ENCODE results near the gene C1QTNF1.
A peak's percentile ranks its signal among the peaks of the same experiment; 100 is the strongest.

The C1QTNF1 gene

GRCh38 chr17:79041041-79041570, 17.1 kb downstream of the C1QTNF1 start:
- no peak for DNase-seq (ENCODE audit: low spot score)

DNA sequence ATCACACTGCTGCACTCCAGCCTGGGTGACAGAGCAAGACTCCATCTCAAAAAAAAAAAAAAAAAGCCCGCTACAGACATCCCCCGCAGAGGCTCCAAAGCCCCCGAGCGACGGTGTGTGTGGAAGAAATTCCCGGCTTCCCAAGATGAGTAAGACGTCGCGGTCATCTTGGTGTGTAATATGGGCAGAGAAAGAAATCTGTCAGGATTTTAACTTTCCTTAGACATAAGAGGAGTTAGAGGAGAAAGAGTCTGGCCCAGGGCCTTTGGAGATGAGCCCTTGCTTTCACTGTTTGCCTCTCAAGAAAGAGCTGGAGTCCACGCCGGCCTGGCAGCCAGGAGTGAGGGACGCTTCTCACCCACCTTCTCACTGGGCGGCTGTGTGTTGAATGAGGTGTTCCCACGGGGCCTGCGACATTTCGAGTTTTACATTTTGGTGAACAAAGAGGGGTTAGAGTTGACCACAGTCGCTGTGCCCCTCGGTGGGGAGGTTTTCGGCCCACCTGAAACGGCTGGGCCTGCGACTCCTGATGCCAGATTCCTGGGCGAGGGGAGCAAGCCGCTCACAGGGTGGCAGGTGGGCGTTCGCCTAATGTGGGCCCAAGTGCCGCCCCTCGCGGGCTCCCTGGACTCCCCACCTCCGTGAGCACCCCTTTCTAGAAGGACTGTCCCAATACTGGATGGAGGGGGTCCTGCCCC, 17.9 kb downstream of the C1QTNF1 start:
- no peak for DNase-seq (ENCODE audit: low spot score)

DNA sequence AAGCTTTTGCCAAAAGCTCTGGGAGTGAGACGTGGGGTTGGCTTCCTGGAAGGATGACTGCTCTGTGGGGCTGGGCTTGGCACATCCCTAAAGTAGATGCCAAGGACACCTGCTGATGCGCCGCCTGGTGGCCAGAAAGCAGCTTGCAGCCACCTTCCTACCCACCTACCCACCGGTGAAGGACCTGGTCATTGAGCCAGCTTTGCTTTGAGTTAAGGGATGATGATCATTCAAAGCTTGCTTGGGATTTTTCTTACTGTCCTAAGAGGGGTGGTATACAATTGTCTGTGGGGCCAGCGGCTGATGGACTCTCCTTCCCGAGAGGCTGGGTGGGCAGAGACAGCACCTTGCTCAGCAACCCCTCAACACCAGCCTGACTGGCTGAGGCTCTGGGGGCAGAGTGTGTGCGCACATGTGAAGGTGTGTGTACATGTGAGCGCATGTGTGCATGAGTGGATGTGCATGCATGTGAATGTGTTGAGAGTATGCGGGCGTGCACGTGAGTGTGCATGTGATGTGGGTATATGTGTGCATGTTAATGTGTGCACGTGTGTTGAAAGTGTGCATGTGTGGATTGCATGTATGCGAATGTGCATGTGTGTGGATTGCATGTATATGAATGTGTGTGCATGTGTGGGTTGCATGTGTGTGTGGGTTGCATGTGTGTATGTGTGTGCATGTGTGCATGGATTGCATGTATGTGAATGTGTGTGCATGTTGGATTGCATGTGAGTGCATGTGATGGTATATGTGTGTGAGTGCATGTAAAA, 18.6 kb downstream of the C1QTNF1 start:
- peak; percentile 44 for DNase-seq (ENCODE audit: low spot score)

- no peak for DNase-seq (ENCODE audit: low spot score)
Measured at GRCh38 chr17:79043191-79043930, 19.4 kb downstream of the C1QTNF1 start.

GRCh38 chr17:79043931-79044320, 20.0 kb downstream of the C1QTNF1 start:
- no peak for DNase-seq (ENCODE audit: low spot score)

- DNase-seq (ENCODE audit: low spot score), result no peak
Measured at GRCh38 chr17:79044462-79044861, 20.5 kb downstream of the C1QTNF1 start.

GRCh38 chr17:79045001-79045729, 21.2 kb downstream of the C1QTNF1 start:
- no peak for DNase-seq (ENCODE audit: low spot score)

DNA sequence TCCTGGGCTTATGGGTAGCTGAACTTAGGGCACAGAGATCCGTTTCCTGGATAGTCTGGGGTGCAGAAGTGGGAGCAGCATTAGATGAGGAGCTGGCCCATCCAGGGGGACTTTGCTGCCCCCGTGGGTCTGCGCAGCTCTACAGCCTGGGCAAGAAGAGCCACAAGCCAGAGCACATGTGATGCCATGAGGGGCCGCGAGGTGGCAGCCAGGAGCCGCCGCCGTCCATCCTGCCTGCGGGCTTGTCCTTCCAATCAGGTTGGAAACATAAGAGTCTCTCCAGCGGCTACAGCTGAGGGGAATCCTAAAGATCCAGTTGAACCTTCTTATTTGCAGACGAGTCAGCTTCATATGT, 21.9 kb downstream of the C1QTNF1 start:
- peak; percentile 65 for DNase-seq (ENCODE audit: low spot score)

- DNase-seq (ENCODE audit: low spot score), result no peak
Measured at GRCh38 chr17:79046197-79046915, 22.4 kb downstream of the C1QTNF1 start.

DNA sequence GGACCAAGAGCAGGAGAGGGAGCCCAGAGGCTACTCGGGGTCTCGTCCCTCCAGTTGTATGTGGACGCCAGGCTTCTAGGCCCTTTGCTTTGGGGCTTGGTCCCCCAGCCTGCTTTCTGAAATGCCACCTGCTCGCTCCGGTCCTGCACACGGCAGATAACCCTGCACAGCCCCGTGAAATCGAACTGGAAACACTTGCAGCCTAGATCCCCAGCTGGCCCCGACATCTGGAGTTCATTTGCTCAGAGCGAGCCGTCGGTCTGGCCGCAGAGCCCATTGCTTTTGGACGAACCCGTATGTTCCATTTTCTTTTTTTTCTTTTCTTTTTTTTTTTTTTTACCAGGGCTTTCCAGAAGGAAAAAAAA, 22.9 kb downstream of the C1QTNF1 start:
- no peak for DNase-seq (ENCODE audit: low spot score)

DNA sequence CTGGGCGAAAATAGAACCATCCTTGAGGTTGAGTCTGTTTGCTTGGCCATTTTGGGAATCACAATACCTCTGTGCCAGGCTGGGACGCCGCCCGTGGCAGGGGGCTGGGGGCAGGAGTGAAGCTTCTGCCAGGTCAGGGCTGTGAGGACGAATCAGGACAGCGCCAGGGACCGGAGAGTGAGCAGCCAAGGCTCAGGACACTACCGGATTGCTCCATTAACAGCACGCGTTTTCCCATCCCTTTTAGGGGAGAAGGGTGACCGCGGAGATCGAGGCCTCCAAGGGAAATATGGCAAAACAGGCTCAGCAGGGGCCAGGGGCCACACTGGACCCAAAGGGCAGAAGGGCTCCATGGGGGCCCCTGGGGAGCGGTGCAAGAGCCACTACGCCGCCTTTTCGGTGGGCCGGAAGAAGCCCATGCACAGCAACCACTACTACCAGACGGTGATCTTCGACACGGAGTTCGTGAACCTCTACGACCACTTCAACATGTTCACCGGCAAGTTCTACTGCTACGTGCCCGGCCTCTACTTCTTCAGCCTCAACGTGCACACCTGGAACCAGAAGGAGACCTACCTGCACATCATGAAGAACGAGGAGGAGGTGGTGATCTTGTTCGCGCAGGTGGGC, 23.4 kb downstream of the C1QTNF1 start:
- no peak for DNase-seq (ENCODE audit: low spot score)

DNA sequence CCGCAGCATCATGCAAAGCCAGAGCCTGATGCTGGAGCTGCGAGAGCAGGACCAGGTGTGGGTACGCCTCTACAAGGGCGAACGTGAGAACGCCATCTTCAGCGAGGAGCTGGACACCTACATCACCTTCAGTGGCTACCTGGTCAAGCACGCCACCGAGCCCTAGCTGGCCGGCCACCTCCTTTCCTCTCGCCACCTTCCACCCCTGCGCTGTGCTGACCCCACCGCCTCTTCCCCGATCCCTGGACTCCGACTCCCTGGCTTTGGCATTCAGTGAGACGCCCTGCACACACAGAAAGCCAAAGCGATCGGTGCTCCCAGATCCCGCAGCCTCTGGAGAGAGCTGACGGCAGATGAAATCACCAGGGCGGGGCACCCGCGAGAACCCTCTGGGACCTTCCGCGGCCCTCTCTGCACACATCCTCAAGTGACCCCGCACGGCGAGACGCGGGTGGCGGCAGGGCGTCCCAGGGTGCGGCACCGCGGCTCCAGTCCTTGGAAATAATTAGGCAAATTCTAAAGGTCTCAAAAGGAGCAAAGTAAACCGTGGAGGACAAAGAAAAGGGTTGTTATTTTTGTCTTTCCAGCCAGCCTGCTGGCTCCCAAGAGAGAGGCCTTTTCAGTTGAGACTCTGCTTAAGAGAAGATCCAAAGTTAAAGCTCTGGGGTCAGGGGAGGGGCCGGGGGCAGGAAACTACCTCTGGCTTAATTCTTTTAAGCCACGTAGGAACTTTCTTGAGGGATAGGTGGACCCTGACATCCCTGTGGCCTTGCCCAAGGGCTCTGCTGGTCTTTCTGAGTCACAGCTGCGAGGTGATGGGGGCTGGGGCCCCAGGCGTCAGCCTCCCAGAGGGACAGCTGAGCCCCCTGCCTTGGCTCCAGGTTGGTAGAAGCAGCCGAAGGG, 24.2 kb downstream of the C1QTNF1 start:
- no peak for DNase-seq (ENCODE audit: low spot score)

- no peak for DNase-seq (ENCODE audit: low spot score)
Measured at GRCh38 chr17:79048826-79049755, 25.1 kb downstream of the C1QTNF1 start.

- DNase-seq (ENCODE audit: low spot score), result no peak
Measured at GRCh38 chr17:79049821-79050220, 25.9 kb downstream of the C1QTNF1 start.

GRCh38 chr17:79050551-79050950, 26.6 kb downstream of the C1QTNF1 start:
- DNase-seq (ENCODE audit: low spot score), result no peak

DNA sequence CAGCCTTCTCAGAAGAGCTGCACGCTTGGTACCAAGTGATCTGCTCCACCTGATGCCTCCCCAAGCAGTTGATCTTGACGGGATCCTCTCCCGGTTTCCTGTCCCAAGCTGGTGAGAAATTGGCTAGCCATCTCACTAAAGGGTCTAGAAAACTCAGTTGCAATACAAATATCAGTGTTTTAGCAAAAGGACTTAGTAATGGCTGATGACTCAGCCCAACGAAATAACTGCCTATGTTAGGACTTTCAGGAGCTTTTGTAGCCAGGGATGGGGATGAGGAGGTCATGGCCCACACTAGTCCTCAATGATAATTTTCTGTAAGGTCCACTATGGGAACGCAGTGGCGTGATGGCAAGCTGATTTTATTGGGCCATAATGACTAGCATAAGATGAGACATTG, 27.3 kb downstream of the C1QTNF1 start:
- no peak for DNase-seq (ENCODE audit: low spot score)

- no peak for DNase-seq (ENCODE audit: low spot score)
Measured at GRCh38 chr17:79052131-79052530, 28.2 kb downstream of the C1QTNF1 start.

GRCh38 chr17:79053251-79053925, 29.4 kb downstream of the C1QTNF1 start:
- no peak for DNase-seq (ENCODE audit: low spot score)
